Measurements from ENCODE around the gene AVPR2. TPM values are rescaled to one million over a fixed set of nuclear protein-coding genes. Genes with fewer than 3 reads are reported as not detected.
A peak's percentile ranks its signal among the peaks of the same experiment; 100 is the strongest.

The AVPR2 gene
- total RNA-seq, 1 experiment from 2014 or later = not detected

- no peak for TF ChIP-seq ZBTB33 (IDR thresholded peaks at IDR 0.05; ENCODE audit: extremely low read depth, insufficient replicate concordance, low read length)
- TF ChIP-seq CBX3 (IDR thresholded peaks at IDR 0.05; ENCODE audit: low read depth) = no peak
- TF ChIP-seq ZNF274 (IDR thresholded peaks at IDR 0.05; ENCODE audit: low read depth, low read length) = no peak
- no peak for TF ChIP-seq CEBPB (IDR thresholded peaks at IDR 0.05; ENCODE audit: low read depth)
- TF ChIP-seq CTCF (IDR thresholded peaks at IDR 0.05 in 2 of 3, conservative IDR thresholded peaks at IDR 0.05 in 1 of 3; ENCODE audit: borderline replicate concordance in 1 of 3, insufficient read depth in 1 of 3, low read depth in 2 of 3, low read length in 2 of 3) = no peak
- no peak for TF ChIP-seq SIN3A (IDR thresholded peaks at IDR 0.05; ENCODE audit: low read depth)
- no peak for TF ChIP-seq JUND (IDR thresholded peaks at IDR 0.05)
- no peak for TF ChIP-seq FOSL1 (IDR thresholded peaks at IDR 0.05; ENCODE audit: low read depth)
- TF ChIP-seq EZH2phosphoT487 (IDR thresholded peaks at IDR 0.05; ENCODE audit: borderline replicate concordance) = no peak
- TF ChIP-seq SRF (IDR thresholded peaks at IDR 0.05; ENCODE audit: low read depth) = no peak
- DNase-seq (ENCODE audit: low read depth, low spot score) (no peak), ATAC-seq (no peak)
- intact Hi-C loops (cut with micrococcal nuclease) = no loop called here
- Histone ChIP-seq H3K4me3 (replicated peaks in 1 of 2; ENCODE audit: low read depth in 1 of 2, low read length in 2 of 2) (no peak overlapping the region), H3K4me2 (ENCODE audit: low read length) (no peak overlapping the region), H3K9me3 (ENCODE audit: control insufficient read depth in 1 of 2, insufficient read depth in 1 of 2, low read depth in 1 of 2, low read length in 2 of 2) (no peaks in the 10 kb centered on the region), H3K9ac (ENCODE audit: low read length) (no peak overlapping the region), H4K20me1 (ENCODE audit: insufficient read depth) (no peaks in the 10 kb centered on the region), H3K36me3 (ENCODE audit: control insufficient read depth in 1 of 2, insufficient read depth in 2 of 2, low read length in 2 of 2) (peaks cover 0 to 5% of the 10 kb centered on the region in 2 experiments; a peak in 2 of 4 replicates), H3K9me2 (ENCODE audit: insufficient read depth) (no peaks in the 10 kb centered on the region), H2AFZ (ENCODE audit: low read depth, low read length, poor library complexity, severe bottlenecking) (no peak overlapping the region), H3K79me2 (ENCODE audit: insufficient read depth, low read length) (peaks cover 36% of the 10 kb centered on the region), H3K4me1 (ENCODE audit: control insufficient read depth in 1 of 2, insufficient read depth in 2 of 2, low read length in 2 of 2) (peaks cover 16 to 35% of the 10 kb centered on the region in 2 experiments), H3K27ac (ENCODE audit: low read depth, low read length) (peak overlapping the region; percentile 62), H3K27me3 (ENCODE audit: insufficient read depth, low read length) (no peaks in the 10 kb centered on the region)
- CTCF ChIA-PET = interaction anchor here (1.4 kb wide), 1 partner anchor 17 kb away, joined by 3 read pairs; no protein-coding TSS in a partner anchor
- BruUV-seq (replicated peaks) = no TSS peak
- RAD21 ChIA-PET (ENCODE audit: low non-redundant PET in 1 of 2, low total read pairs in 2 of 2, uncharacterized antibody in 2 of 2, unreplicated experiment in 2 of 2) = no interaction called here
- POLR2A ChIA-PET = no interaction called here
Observed at GRCh38 chrX:153930011-153930910, 25.8 kb downstream of the AVPR2 start.

Data from HCT116 (cell line).